DMS53 treated with DMSO at 0.1 percent for 48 hours (cell line): ENCODE measurements around the gene IQGAP2.

Experiments
- DNase-seq: peaks from one replicate; lab custom pipeline; 2025; ENCODE audit not compliant: unreplicated experiment; lab: John Stamatoyannopoulos, UW

IQGAP2 gene

GRCh38 chr5:76384705-76385104 is 18.4 kb upstream of the IQGAP2 start:
- DNase-seq, result no peak

DNA sequence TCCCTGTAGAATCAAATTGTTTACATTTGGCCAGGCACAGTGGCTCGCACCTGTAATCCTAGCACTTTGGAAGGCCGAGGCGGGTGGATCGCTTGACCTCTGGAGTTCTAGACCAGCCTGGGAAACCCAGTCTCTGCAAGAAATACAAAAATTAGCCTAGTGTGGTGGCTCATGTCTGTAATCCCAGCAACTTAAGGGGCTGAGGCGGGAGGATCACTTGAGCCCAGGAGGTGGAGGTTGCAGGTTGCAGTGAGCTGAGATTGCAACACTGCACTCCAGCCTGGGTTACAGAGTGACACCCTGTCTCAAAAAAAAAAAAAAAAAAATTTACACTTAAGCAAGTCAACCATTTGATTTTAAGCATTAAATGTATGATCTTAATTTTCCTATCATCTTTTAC is 17.5 kb upstream of the IQGAP2 start:
- DNase-seq, result no peak

GRCh38 chr5:76386360-76386759 is 16.7 kb upstream of the IQGAP2 start:
- no peak for DNase-seq

GRCh38 chr5:76388236-76388635 is 14.8 kb upstream of the IQGAP2 start:
- DNase-seq, result peak; percentile 67

DNA sequence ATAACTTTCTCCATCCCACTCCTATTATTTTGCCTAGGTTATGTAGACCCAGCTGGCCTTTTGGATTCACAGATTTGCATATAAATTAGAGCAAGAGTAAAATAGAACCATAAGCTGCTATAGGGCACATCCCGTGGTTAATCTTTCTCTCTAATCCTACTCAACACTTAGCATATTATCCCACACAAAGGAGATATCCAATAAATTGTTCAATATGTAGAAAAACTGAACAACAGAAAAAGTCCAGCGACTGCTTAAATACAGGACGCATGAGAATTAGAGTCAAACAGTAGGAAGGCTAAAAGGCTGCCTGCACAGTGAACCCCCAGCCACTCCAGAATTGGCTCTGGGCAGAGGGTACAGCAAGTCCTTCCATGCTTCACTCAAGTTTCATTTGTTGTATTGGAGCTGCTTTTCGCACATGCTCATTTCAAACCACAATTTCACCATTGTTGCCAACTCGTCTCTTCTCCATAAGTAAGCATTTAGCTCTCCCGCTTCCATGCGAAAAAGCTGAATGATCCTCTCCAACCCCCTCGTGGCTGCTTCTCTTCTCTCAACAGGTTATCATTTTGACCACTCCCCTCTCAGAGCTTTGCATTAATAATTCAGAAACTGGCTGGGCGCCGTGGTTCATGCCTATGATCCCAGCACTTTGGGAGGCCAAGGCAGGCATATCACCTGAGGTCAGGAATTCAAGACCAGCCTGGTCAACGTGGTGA is 14.1 kb upstream of the IQGAP2 start:
- no peak for DNase-seq

GRCh38 chr5:76389513-76390154 is 13.5 kb upstream of the IQGAP2 start:
- no peak for DNase-seq

DNA sequence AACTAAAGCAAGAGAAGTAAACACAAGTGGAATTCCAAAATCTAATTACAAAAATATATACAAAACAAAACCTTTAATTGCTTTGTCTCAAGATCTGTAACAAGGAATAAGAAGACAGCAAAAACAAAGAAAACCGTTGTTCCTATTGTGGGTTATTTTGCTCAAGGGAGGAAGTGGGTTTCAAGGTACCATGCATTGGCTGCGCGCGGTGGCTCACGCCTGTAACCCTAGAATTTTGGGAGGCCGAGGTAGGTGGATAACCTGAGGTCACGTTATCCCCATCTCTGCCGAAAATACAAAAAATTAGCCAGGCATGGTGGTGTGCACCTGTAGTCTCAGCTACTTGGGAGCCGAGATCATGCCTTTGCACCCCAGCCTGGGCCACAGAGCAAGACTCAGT is 12.1 kb upstream of the IQGAP2 start:
- no peak for DNase-seq

DNA sequence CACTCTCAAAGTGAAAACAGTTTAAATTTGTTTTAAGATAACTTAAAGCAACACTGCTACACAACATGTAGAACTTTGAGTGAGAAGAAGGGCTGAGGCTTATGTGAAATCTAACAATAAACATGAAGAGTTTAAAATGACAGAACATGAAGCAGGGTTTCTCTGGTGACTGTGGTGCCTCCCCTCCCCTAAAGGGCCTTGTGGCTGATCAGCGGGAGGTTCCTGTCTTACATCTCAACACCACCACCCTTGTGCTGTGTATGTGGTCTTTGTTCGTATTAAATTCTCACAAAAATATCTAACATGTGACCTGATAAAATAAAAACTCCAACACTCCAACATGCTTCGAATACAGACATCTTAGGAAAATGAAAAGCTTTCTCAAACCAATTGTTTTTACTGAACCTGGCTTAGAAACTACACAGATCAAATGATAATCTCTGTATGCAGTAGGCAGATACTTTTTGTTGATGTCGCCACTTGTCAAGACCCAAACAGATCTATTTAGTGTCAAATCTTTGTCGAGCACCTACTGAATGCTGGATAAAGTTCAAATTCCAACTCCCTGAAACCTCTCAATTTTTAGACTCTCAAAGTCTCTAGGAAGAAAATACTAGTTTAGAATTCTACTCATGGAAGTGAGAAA is 9.9 kb upstream of the IQGAP2 start:
- DNase-seq, result no peak

DNA sequence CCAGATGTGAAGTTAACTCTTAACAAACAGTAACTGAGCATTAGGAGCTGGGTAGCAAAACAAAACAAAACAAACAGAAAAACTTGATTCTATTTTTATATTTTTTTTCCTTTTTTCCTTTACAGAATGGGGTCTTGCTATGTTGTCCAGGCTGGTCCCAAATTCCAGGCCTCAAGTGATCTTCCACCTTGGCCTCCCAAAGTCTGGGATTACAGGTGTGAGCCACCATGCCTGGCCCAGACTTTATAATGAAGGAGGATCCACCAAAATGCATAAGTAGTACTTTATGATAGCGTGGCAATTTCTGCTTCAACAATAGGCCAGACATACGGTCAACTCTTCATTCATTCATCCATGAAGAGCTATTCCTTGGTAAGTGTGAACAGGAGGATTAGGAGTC is 5.9 kb upstream of the IQGAP2 start:
- no peak for DNase-seq

DNA sequence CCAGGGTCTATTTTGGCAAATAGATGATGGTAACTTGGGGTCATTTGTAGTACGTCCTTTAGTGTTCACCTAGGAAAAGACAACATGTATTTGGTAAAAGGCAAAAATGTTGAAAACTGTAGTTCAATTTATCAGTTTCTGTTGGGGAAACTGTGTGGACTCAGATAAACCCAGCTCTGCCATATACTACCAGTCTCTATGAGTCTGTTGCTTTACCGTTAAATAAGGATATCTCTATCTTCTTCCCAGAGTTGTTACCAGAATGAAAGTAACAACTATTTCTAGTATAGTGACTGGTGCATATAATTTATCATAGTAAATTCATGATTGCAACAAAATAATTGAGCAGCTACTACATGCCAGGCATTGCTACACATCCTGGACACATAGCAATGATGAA is 3.8 kb upstream of the IQGAP2 start:
- DNase-seq, result no peak

GRCh38 chr5:76400466-76400865 is 2.6 kb upstream of the IQGAP2 start:
- no peak for DNase-seq

GRCh38 chr5:76401801-76402250 is 1.3 kb upstream of the IQGAP2 start:
- no peak for DNase-seq

DNA sequence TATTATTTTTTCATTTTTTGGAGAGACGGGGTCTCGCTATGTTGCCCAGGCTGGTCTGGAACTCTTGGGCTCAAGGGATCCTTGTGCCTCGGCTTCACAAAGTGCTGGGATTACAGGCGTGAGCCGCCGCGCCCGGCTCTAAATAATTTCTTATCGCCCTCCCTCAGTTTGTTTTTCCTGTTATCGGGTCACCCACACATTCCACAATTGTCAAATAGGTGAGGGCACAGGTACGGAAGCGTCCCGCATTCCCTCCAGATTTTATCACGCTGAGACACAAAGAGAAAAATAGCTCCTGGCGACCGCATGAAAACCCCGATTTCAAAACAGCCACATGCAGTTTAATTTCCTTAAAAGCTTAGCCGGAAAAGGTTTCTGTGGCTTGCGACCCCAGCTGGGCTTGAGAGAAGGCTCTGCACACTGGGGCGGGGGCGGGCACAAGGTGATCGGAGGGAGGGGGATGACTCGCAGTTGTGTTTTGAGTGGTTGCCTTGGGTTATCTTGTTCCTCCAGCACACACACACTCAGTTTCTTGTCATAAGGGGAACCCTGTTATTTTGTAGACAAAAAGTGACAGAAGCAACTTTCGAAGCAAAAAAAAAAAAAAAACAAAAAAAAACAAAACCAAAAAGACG is 717 bp upstream of the IQGAP2 start:
- DNase-seq, result no peak

GRCh38 chr5:76403766-76404222 is 709 bp downstream of the IQGAP2 start:
- DNase-seq, result no peak

DNA sequence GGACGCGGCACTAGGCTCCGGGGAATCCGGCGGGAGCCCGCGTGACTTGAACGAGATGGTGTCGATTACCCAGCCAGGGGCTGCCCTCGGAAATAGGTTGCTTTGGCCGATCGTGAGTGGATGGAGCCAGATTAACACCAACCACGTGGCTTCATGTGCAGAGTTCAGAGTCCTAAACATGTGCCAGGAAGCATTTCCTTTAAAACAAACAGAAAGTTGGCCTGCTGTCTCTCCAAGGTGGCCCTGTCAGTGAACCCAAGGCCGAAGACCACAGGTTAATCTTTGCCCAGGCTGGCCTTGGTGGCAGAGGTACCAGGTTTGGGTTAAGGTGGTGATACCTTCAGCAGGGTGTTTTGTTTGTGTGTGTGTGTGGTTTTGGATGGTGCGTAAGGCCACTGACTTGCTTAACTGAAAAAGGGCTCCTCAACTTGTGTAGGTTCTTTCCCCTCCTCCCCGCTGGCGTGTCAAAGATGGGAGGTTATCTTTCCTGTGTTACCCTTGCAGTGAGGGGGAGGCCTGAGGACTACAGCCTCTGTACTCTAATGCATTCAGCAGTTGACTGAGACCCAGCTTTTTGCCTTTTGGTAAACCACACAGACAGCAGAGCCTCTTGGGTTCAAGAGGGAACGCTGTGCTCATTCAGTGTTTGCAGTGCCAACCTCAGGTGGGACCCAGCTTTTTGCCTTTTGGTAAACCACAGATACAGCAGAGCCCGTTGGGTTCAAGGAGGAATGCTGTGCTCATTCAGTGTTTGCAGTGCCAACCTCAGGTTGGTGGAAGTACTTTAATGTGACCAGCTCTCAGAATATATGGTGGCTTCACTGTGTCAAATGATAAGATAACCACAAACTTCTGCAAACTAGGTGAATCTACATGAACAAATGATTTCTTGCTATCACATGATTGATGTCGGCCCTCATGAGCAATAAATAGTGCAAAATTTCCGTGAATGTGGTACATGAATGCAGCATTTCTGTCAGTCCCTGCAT is 1.4 kb downstream of the IQGAP2 start:
- no peak for DNase-seq

GRCh38 chr5:76406014-76406413 is 2.9 kb downstream of the IQGAP2 start:
- no peak for DNase-seq

DNA sequence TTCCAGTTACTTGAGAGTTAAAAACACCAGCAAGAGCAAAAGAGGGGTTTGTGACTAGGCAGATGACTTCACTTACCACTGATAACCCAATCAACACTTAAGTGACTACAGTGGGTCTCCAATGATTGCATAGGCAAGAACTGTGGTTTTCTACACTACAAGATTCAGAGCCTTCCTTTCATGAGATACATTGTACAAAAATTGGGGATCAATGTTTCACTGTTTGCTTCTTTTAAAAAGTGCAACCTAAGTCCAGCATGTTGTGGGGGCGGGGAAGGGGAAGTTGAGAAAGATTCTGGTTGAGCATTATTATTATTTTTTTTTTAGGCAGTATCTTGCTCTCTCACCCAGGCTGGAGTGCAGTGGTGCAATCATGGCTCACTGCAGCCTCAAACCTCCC is 3.6 kb downstream of the IQGAP2 start:
- DNase-seq, result no peak

DNA sequence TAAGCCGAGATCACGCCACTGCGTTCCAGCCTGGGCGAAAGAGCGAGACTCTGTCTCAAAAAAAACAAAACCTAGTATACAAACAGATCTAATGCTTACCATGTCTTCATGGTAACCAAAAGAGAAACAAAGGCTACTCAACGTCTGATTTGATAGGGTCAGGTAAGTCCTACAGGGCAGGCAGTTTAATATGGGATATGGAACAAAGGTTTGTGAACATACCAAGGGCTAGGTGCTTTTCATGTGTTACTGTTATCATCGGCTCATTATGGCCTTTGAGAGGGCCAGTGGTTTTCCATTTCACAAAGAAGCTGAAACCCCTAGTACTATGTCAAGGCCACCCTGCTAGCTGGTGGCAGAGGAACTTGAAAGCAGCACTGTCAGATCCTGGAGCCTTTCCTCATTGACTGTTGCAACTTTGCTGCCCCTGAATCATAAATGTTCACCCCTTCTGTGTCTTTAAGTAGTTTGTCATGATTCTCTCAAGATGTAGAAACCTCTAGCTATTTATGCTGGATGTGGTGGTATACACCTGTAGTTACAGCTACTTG is 5.1 kb downstream of the IQGAP2 start:
- DNase-seq, result no peak

- no peak for DNase-seq
These were observed 9.4 kb downstream of the IQGAP2 start for GRCh38 chr5:76412511-76412910.

- DNase-seq, result no peak
These were observed 10.7 kb downstream of the IQGAP2 start for GRCh38 chr5:76413746-76414145.
